ENCODE results near the gene SMAP2.
"Not testable (repeated sequence)": the region's sequence is repeated elsewhere in the genome, so short reads cannot be mapped to it uniquely, and the experiment has no call there.

SMAP2 gene

DNA sequence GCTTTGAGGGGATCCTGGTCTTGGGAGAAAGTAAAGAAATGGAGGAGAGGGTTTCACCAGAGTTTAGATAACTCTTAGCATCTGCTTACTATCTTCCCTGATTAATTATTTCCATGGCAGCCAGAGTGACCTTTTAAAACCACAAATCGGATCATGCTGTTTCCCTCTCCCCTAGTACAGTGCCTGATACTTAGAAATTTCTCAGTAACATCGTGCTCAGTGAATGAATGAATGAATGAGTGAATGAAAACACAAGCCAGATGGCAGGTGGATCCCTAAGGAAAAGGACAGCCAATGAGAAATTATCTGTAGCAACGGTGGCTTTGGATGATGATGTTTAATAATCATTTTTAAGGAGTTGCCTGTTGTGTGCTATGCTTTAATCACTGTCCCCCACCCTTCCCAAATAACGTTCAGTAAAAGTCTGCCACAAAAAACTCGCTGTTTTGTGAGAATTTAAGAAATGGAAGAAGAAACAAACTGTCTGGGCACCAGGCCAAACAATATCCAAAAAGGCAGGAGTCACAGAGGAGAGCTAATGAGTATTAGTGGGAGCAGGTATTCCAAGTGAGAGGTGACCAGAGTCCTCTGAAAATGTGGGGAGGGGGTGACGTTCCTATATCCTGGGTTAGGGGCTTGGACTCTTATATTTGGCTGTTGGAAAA, 737 bp upstream of the SMAP2 start:
- DNase-seq (ENCODE audit: low spot score), result peak; percentile 29

DNA sequence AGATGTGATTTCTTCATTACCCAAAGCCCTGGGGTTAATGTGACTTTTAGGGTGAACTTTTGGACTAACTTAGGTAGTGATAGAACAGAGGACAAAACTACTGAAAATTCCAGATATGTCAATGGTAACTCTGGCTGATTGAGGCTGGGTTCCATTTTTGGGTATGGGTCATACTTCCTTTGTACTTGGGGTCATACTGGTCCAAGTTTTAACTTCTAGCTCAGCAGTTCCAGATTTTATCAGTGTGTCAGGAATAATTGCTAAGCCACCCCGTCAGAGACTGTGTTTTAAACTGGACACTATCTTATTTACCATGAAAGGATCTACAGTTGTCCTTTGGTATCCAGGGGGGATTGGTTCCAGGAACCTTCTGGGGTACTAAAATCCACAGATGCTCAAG, 4.0 kb downstream of the SMAP2 start:
- no peak for DNase-seq (ENCODE audit: low spot score)

DNA sequence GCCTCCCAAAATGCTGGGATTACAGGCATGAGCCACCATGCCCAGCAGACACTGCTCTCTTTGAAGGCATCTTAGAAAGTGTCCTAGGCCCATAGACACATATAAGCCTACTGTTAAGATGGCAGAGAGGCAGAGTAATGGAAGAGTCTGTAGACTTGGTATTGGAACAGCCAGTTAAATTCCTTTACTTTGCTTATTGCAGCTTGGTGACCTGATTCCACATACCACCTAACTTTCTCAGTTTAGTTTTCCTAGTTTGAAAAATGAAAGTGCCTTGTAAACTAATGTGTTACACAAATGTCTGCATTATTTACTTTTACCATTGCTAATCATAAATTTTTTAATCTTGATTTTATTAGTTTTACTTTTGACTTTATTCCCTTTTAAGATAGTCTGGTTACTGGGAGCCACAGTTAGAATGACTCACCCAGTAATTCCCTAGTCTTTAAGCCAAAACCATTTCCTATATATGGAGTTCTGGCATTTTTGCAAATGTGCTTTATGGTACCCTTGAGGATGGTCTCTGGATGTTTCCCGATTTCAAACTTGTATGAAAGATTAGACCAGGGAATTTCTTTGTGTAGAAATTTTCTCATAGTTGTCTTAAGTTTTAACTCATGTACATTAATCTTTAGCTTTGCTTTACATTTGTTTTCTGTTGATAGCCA, 6.4 kb downstream of the SMAP2 start:
- peak; percentile 32 for DNase-seq (ENCODE audit: low spot score)

DNA sequence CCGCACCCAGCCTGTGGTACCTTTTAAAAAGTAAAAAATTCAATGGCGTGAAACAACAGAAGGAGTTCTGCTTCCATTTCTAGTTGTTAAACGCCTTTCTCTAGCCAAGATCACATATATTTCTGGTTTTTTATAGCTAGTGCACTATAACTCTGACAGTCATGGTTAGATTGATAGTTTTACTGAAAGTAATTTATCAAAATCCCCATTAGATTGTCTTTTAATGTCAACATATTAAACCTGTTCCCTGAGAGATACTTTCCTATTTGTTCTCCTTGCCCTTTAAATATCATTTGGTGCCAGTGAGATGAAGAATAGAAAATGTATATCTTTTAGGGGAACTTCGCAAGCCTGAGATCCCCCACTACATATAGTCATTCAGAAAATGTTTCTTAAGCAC, 7.3 kb downstream of the SMAP2 start:
- no peak for DNase-seq (ENCODE audit: low spot score)

DNA sequence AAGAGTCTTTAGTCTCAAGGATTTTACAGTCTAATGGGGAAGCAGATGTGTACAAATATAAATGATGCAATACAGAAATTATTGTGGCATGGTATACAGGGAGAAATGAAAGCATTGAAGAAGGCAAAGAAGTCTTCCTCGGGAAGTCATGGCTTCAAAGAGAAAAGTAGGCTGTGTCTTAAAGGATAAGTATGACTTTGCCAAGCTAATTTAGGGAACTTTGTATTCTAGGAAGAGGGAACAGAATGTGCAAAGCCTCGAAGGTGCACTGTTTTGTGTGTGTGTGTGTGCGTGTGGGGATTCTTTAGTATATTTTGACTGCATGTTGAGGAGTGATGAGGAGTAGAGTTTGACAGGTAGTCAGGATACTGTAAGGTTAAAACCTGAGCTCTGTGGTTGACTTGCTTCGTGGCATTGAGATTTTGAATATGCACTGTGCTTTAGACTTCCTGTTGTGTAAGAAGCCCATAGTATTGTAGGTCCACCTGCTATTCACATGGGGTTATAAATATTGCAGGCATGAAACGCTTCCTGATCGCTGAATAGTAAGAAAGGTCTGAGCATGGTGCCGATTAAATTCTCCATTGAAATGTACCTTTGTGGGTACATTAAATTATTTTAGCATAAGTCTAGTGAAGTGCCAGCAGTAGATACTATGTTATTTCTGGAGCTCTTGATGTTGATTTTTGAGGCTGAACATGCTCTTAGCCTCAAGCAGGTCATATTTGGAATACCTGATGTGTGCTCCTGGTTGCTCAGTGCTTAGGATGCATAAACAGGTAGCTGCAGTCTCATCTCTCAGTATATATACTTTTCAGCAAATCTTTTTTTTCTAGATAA, 8.0 kb downstream of the SMAP2 start:
- DNase-seq (ENCODE audit: low spot score), result peak; percentile 38

DNA sequence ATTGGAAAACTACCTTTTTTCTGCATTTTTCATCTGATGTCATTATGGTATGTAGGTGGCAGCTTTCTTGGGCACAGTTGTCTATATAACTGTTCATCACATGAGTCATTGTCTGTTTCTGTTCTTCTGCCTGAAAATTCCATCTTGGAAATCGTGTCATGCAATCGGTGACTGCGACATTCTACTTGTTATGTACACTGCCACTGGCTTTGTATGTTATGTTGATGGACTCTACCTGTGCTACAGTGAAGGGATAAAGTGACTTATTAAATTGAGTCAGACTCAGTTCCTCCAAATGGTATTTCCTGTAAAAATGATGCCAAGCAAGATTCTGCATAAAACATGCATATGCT, 8.6 kb downstream of the SMAP2 start:
- peak; percentile 36 for DNase-seq (ENCODE audit: low spot score)

DNA sequence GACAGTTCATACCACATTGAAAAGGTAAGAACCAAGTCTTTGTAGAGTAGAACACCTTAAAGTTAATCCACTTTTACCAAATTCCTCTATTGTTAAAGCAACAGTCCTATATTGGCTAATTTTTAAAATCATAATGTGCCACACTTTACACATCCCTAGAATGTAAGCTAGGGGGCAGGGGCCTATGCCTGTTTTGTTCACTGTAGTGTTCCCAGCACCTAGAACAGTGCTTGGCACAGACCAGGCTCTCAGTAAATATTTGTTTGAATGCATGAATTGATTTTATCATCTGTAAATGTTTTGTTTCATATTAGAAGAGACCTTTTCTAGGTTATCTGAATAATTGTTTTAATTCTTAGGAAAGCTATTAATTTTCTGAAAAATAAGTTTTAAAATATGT, 9.1 kb downstream of the SMAP2 start:
- DNase-seq (ENCODE audit: low spot score), result peak; percentile 48

DNA sequence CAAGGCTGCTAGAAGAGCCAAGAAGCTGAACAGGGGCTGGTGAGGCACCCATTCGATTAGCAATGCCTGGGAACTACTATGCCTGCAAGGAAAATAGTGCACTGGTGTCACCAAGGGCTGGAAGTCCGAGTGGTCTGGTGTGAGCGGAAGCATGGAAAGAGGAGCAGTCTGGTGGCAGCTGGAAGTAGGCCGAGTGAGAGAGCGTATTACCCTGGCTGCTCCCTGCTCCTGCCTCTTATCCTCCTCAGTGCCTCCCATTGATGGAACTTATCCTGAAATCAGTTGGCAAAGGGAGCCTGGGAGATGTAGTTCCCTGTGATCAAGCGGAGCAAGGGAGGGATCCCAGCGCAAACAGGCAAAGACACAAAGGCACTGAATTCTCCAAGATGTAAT, 9.6 kb downstream of the SMAP2 start:
- DNase-seq (ENCODE audit: low spot score), result no peak

DNA sequence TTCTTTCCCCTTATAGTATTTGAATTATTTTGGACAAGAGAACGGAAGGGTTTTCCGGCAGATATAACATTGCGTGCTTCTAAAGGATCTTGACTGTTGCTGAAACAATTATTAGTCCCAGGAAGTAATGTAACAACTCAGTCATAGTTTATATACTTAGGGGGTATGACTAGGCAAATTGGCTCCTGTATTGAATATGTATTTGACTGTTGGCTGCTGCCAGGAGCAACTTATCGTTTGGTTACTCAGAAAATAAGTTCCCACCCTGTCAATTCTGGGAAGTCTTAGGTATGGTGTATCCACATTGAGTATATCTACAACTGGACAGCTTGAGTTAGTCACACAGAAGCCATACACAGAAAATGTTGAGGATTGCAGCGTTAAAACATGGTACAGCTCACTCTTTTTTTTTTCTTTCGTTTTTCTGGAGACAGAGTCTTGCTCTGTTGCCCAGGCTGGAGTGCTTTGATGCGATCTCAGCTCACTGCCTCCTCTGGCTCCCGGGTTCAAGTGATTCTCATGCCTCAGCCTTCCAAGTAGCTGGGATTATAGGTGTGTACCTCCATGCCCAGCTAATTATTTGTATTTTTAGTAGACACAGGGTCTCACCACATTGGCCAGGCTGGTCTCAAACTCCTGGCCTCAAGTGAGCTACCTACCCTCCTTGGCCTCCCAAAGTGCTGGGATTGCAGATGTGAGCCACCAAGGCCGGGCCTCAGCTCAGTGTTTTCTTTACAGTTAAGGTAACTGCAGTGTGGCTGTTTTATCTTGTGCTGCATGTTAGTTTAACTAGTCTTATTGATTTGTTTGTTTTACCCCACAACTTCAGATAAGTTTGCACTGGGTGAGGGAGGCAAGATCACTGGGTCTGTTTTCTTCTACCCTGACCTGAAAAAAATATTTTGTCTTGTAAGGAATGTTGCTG, 10.2 kb downstream of the SMAP2 start:
- peak; percentile 86 for DNase-seq (ENCODE audit: low spot score)

DNA sequence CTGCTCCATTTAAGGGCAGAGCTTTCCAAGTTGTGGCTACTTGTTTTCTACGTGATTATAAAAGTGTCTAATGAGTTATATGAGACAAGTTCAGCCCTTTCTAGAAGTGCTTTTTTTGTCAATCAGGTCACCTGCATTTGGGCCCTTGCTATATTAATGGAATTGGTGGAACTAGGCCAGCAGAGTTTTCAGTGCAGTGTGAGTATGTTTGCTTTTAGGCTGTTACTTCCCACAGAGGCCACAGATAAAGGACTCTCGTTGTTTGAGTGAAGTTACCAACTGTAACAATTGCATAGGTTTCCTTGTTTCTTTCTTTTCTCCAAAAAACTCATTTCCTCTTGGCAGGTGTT, 10.9 kb downstream of the SMAP2 start:
- DNase-seq (ENCODE audit: low spot score), result peak; percentile 69

DNA sequence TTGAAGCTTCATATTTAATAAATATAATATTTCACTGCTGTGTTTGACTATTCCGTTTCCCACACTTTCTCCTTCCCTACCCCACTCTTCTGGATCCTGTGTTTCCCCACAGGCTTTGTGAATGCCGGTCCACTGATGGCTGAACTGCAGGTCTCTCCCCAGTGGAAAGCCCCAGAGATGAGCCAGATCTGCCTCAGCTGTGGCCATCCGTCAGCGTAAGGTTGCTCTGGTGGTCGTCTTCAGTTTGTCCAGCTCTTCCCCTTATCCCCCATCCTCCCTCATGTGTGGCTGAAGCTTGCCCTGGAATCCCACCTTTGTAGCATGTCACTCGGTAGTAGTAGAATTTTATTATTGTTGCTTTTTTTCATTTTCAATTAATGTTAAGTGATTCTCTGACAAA, 11.4 kb downstream of the SMAP2 start:
- DNase-seq (ENCODE audit: low spot score), result peak; percentile 57

DNA sequence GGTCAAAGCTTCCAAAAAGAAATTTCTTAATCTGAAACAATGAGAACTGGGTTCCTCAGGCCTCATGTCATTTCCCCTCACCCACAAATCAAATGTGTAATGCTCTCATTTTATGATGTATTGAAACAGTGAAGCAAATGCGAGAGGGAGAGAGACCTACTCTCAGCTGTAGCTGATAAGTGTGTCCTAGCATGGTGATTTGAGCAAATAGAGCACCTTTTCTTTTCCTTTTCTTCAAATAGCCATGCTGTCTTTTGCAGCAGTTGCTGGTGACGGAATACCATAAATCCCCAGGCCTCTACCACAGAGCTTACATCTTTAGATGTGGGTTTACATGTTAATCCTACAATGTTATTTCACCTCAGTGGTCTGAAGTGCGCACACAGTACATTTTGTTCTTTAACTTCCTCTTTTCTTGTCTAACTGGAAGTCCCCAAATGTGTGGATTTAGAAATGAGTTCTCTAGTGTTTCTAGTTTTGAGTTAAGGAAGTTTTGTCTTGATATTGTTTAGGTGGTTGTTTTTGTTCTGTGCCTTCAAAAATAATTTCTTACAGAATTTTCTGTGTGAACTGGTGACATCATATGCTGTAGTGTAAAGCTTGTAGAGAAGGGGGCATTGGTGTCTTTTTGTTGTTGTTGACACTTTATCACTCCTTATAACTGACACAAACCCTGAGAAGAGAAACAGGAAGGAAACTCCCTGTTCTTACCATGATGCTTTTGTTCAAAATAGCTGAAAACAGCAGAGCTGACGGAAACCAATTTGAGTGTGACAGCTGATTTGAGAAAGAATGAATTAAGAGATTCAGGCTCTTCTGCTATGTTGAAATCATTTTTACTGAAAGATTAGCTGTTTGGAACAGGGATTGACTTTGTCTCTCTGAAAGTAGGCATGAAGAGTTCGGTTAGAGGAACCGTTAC, 12.2 kb downstream of the SMAP2 start:
- DNase-seq (ENCODE audit: low spot score), result peak; percentile 61

DNA sequence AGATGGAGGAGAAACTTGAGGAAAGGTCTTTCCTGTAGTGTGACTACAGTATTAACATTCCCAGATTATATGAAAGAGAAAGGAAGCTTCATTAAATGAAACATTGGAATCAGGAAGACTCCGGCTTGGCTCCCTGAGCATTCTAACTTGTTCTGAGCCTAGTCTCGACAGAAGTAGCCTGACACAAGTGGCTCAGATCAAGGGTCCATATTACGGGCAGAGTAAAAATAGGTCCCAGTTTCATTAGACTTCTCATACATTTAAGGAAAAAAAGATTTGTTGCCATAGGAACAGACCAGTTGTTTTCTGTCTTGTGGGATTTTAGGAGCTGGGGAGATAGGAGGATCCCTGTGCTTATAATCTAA, 12.8 kb downstream of the SMAP2 start:
- no peak for DNase-seq (ENCODE audit: low spot score)

DNA sequence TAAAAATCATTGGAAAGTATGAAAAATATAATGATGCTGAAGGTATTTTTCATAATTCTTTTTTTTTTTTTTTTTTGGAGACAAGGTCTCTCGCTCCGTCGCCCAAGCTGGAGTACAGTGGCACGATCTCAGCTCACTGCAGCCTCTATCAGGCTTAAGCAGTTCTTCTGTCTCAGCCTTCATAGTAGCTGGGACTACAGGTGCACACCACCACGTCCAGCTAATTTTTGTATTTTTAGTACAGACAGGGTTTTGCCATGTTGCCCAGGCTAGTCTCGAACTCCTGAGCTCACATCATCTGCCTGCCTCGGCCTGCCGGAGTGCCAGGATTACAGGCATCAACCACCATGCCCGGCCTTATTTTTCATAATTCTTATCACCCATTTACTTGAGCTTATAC, 13.3 kb downstream of the SMAP2 start:
- no peak for DNase-seq (ENCODE audit: low spot score)

DNA sequence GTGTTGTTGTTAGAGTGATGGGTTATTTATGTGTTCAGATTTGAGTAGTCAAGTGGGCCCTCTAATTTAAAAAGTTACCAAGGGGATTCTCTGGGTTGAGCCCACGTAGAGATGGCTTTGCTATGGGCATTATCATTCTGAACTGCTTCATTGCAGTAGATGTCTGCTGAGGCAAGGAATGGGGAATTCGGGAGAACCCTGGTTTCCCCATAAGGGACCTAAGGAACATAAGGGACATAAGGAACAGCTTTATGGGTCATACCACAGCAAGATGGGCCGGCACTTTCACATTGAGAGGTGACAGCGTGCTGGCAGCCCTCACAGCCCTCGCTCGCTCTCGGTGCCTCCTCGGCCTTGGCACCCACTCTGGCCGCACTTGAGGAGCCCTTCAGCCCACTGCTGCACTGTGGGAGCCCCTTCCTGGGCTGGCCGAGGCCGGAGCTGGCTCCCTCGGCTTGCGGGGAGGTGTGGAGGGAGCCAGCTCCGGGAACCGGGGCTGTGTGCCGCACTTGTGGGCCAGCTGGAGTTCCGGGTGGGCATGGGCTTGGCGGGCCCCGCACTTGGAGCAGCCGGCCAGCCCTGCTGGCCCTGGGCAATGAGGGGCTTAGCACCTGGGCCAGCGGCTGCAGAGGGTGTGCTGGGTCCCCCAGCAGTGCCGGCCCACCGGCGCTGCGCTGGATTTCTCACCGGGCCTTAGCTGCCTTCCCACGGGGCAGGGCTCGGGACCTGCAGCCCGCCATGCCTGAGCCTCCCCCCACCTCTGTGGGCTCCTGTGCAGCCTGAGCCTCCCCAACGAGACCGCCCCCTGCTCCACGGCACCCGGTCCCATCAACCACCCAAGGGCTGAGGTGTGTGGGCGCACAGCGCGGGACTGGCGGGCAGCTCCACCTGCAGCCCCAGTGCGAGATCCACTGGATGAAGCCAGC, 14.1 kb downstream of the SMAP2 start:
- DNase-seq (ENCODE audit: low spot score), result not testable (repeated sequence)

DNA sequence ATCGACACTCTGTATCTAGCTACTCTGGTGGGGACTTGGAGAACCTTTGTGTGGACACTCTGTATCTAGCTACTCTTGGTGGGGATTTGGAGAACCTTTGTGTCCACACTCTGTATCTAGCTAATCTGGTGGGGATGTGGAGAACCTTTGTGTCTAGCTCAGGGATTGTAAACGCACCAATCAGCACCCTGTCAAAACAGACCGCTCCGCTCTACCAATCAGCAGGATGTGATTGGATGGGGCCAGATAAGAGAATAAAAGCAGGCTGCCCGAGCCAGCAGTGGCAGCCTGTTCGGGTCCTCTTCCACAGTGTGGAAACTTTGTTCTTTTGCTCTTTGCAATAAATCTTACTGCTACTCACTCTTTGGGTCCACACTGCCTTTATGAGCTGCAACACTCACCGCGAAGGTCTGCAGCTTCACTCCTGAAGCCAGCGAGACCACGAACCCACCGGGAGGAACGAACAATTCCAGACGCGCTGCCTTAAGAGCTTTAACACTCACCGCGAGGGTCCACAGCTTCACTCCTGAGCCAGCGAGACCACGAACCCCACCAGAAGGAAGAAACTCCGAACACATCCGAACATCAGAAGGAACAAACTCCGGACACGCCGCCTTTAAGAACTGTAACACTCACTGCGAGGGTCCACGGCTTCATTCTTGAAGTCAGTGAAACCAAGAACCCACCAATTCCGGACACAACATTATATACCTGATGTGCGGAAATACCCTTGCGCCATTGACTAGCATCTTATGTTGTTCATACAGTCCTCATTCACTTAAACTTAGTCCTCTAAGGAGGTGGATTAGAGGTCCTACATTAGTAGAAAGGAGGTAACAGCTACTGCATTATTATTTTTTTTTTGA, 15.2 kb downstream of the SMAP2 start:
- not testable (repeated sequence) for DNase-seq (ENCODE audit: low spot score)

DNA sequence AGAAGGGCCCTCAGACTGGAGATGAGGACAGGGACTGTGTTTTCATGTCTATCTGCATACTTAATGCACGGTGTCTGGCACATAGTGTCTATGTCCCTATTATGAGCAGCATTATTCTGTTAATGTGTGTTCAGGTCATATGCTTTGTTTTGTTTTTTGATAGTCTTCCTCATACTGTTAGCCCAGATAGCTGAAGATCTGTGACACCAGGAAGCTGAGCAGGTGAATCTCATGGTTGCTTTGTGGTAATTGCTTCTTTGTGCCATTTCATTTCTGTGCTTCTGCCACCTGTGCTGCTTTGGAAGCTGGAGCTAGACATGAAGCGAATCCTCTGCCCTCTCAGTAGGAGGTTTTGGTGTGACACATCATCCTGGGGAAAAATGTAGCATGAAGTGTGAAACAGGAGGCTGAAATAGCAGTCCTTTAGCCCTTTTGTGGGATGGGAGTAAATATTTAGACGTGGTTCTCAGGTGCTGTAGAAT, 15.8 kb downstream of the SMAP2 start:
- DNase-seq (ENCODE audit: low spot score), result no peak

DNA sequence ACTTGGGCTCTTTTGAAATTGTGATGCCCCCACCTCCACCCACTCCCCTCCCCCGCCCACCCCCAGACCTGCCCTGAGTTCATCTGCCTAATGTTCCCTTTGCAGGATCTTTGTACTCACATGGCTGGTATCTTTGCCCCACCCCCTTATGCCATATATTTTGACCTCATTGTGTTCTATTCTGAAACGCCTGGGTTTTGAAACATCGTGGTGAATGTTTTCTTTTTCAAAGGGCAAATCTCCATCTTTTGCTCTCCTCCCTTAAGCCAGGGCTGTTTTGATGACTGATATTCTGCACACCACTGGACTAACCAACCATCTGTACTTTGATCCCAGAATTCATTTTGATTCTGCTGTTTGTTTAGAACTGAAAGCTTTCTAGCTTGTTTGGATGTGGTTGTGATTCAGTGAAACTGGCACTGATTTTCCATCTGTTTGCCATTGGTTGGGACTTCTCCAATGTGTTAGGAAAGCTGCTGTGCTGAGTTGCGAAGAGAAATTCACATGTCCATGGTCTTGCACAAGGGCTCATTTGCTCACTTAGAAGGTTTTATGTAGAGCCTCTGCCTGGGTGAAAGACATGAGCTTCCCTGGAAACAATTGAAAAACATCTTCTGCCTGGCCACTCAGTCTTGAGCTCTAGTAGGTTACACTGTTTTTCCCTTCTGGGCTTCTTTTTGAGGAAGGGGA, 16.5 kb downstream of the SMAP2 start:
- no peak for DNase-seq (ENCODE audit: low spot score)

Data from hematopoietic multipotent progenitor cell treated with erythropoietin and hydrocortisone succinate and interleukin-3 and kit ligand, for 17 days (in vitro differentiated cells).